Hypothalamus (tissue), 51 donors: Measurements from ENCODE around the gene GRM4.
A peak's percentile ranks its signal among the peaks of the same experiment; 100 is the strongest.

Source experiments
- DNase-seq, 51 donors: peaks; one replicate each; lab custom pipeline; 2025; lab: John Stamatoyannopoulos, UW

Gene GRM4

DNA sequence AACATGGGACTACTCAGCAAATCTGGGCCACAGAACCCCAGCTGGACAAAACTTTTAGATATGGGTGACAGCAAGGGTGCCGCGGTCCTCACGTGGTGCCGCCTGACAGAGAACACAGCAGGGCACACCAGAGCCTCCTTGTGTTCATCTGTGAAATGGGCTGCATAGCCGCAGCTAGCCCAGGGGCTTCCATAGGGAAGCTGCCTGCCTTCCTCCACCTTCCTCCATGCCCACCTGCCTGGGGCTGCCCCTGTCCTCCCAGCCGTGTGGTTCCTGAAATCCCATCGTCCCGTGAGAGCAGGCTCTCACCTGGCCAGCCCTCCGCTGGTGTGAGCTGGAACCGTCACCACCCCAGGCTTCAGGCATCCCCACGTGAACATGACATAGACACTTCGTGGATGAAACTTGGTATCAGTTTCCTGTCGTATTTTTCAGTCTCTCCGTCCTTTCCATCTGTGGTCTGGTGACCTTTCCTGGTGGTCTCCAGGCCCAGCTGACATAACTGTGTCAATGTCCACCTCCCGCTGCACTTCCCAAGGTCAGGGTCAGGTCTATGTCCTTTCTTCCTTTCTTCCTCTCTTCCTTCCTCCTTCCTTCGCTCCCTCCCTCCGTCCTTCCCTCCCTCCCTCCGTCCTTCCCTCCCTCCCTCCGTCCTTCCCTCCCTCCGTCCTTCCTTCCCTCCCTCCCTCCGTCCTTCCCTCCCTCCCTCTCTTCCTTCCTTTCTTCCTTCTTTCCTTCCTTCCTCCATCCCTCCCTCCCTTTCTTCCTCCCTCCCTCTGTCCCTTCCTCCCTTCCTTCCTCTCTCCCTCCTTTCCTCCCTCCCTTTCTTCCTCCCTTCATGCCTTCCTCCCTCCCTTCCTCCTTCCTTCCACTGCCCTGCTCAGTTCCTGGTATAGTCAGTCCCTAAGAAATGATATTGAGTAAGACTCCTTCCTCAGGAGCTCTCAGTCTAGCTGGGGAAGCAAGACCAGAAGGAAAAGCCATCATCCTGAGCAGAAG, 78.8 kb downstream of the GRM4 start:
- no peak for DNase-seq

DNA sequence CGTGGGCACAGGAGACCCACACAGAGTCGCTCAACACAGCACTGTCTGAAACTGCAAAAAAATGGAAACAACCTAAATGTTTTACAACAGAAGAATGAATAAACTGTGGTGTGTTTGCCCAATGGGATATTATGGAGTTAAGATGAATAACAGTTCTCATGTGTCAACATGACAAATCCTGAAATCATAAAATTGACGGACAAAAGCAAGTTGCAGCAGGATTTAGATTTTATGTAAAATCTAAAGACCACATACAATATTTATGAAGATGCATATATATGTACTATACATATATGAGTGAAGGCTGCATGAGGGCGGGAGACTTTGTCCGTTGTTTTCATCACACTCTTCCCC, 79.7 kb downstream of the GRM4 start:
- DNase-seq: no peak

- DNase-seq: peak in 5 of 51 donors; percentile 3 to 31 (median 8)
Measured at GRCh38 chr6:34065466-34066217, 80.2 kb downstream of the GRM4 start.

- no peak for DNase-seq
Measured at GRCh38 chr6:34064675-34065074, 81.2 kb downstream of the GRM4 start.

GRCh38 chr6:34063651-34064050, 82.2 kb downstream of the GRM4 start:
- DNase-seq: no peak

DNA sequence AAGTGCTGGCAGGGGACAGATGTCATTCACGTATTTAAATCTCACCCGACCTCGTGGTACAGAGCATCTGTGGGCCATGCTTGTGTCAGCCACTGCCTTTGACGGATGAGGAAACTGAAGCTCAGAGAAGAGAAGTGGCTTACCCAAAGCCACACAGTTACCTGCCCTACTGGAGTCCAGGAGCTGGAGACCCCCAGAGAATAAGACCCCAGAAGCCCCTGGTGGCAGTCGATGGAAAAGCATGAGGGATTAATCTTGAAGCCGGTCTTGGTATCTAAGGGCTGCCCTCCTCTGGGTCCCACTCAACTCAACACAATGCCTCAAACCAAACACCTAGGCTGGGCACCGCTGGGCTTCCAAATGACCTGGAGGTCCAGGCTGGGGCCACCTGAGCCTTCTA, 83.1 kb downstream of the GRM4 start:
- no peak for DNase-seq

- DNase-seq: no peak
Measured at GRCh38 chr6:34062156-34062555, 83.7 kb downstream of the GRM4 start.

DNA sequence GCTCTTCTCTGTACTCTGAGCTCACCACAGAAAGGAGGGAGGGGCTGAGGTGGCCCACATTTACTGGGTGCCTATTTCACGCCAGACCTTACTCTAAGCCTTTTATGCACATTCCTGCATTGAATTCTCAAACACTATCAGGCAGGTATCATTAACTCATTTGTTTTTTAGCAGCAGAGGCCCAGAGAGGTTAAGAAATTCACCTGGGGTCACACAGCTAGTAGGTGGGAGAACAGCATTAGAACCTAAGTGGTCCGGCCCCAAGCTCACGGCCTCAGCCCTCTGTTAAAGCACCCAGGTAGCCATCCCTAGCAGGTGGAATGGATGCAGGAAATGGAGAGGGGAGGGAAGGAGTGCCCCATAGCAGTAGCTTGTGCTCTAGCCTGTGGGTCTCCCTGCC, 84.5 kb downstream of the GRM4 start:
- DNase-seq: no peak

GRCh38 chr6:34059914-34060313, 86.0 kb downstream of the GRM4 start:
- no peak for DNase-seq

- DNase-seq: no peak
Measured at GRCh38 chr6:34059136-34059731, 86.7 kb downstream of the GRM4 start.

- DNase-seq: no peak
Measured at GRCh38 chr6:34057790-34058189, 88.1 kb downstream of the GRM4 start.

DNA sequence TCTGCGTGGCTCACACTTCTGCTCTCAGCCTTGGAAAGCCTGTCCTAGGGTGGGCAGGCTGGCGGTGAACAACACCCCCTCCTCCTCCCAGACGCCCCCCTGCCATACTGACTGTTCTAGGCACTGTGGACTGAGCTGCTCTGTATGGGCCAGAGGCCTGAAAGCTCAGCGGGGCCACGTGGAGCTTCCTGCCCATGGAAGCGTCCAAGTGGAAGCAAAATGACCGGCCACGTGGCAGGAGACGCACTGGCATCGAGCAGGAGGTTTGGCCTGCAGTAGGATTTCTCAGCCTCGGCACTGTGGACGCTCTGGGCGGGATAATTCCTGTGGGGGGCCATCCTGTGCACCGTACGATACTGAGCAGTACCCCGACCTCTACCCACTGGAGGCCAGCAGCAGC, 88.7 kb downstream of the GRM4 start:
- no peak for DNase-seq

DNA sequence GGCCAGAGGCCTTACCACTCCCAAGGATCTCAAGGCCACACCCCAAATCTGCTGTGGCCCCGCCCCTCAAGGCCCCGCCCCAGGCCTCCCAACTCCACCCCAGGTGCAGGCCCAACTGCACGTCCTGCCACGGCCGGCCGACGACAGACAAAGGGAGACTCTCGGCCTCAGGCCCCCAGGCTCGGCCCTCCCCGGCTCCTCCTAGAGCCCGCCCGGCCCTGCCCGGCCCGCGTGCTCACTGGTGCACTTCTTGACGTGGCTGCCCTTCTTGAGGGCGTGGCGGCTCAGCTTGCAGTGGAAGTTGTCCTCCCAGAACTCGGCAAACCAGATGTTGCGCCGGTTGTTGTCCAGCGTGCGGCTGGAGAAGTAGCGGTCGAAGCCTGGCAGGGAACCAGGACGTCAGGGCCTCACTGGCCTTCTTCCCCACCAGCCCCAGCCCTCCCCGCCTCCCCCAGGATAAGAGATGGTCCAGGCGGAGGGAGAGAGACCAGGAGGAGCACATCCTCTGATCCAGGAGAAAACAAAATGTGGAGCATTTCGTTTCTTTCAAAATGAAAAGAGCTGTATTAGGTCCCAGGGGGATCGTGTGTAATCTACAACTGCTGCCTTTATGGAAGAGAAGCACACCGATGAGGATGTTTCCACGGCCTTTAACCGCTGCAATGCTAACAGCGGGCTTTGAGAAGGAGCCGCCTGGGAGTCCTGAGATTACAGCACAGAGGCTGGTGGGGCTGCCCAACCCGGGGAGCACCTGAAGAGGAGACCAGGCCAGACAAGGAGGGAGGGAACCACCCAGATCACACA, 89.4 kb downstream of the GRM4 start:
- no peak for DNase-seq

- DNase-seq: peak in 31 of 51 donors; percentile 2 to 61 (median 21)
Measured at GRCh38 chr6:34055223-34055933, 90.5 kb downstream of the GRM4 start.

GRCh38 chr6:34053721-34054120, 92.2 kb downstream of the GRM4 start:
- peak in 1 of 51 donors; percentile 6 for DNase-seq

DNA sequence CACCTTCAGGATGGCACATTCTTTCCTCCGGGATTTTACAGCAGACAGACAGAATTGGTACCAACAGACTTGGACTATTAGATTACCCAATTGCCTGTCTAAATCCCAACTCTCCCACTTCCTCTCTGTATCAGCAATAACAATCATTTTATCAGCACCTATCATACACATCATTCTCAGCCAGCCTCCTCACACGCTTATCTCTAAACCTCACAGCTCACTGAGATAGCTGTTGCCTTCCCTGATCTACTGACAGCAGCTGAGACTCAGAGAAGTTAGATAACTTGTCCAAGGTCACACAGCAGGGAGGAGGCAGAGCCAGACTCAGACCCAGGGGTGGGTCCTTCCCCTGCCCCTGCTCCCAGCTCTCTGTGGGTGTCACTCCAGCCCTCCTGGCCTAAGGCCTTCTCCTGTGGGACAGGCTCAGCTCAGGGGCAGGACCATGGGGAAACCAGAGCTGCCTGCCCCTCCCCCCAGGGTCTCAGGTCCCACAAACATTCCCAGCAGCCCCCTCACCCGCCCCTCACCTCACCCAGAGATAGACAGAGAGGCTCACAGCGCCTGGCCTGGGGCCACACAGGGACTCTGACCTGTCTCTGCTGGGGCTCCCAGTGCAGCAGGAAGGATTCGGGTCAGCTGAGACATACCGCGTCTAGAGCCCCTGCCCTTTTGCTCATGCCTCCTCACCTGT, 92.8 kb downstream of the GRM4 start:
- DNase-seq: no peak

GRCh38 chr6:34052071-34052825, 93.6 kb downstream of the GRM4 start:
- DNase-seq: no peak

GRCh38 chr6:34051331-34051919, 94.5 kb downstream of the GRM4 start:
- no peak for DNase-seq
